HepG2 (cell line): ENCODE results near the gene MYL6B. TPM values are rescaled to one million over a fixed set of nuclear protein-coding genes. Genes with fewer than 3 reads are reported as not detected.

Source experiments
- BCL6 ChIP-seq: IDR thresholded peaks from 2 replicates; pipeline ENCODE4 v1.6.1; 2016; ENCODE audit warnings: missing genetic modification reagents, missing compliant biosample characterization
- BHLHE40 ChIP-seq: IDR thresholded peaks from 2 replicates; pipeline ENCODE4 v1.6.1; 2011; ENCODE audit warnings: low read length, improper control_type of control experiment
- ELF4 ChIP-seq: sonication (generic); formaldehyde crosslinking; IDR thresholded peaks from 2 replicates; pipeline ENCODE4 v1.5.0; 2020; ENCODE audit warnings: missing genetic modification reagents, mild to moderate bottlenecking, moderate library complexity, borderline replicate concordance
- HHEX ChIP-seq: IDR thresholded peaks from 2 replicates; pipeline ENCODE4 v1.6.1; 2016; ENCODE audit warnings: control low read depth
- NFE2 ChIP-seq: sonication (generic); formaldehyde crosslinking; IDR thresholded peaks from 2 replicates; pipeline ENCODE4 v1.4.0; 2020; ENCODE audit warnings: missing genetic modification reagents
- NR1H2 ChIP-seq: sonication (generic); formaldehyde crosslinking; IDR thresholded peaks from 2 replicates; pipeline ENCODE4 v1.8.1; 2022; ENCODE audit warnings: low read depth, missing genetic modification reagents, borderline replicate concordance
- NR2F2 ChIP-seq: IDR thresholded peaks from 2 replicates; pipeline ENCODE4 v1.6.1; 2012; ENCODE audit warnings: low read depth, inconsistent platforms, borderline replicate concordance
- SMARCC2 ChIP-seq: fragments of 450-650 bp; IDR thresholded peaks from 2 replicates; pipeline ENCODE4 v1.6.1; 2017; ENCODE audit warnings: antibody characterized with exemption, mild to moderate bottlenecking
- U2AF2 ChIP-seq: fragments of 200-400 bp; formaldehyde crosslinking; IDR thresholded peaks from 2 replicates; pipeline ENCODE4 v1.6.1; 2017; ENCODE audit warnings: low read depth, mild to moderate bottlenecking, low read length
- ZNF251 ChIP-seq: sonication (generic); formaldehyde crosslinking; IDR thresholded peaks from 2 replicates; pipeline ENCODE4 v1.9.0; 2021; ENCODE audit warnings: mild to moderate bottlenecking, missing genetic modification reagents
- ZNF891 ChIP-seq: sonication (generic); formaldehyde crosslinking; IDR thresholded peaks from 2 replicates; pipeline ENCODE4 v1.5.0; 2020; ENCODE audit warnings: mild to moderate bottlenecking, missing genetic modification reagents
- polyA plus RNA-seq, 8 experiments: library from polyadenylated mRNA; depleted of rRNA in 3 of 8; stranded (reverse) in 7 of 8; unstranded in 1 of 8; fragments of >200 nt; fragmentation: Illumina TruSeq in 4 of 8; extraction: Trizol in 4 of 8; gene quantifications; 2 replicates each; pipeline versions ENCODE4 v1.2.1 to v1.2.3, GENCODE V29; 2011 to 2016; ENCODE audit warnings: low read depth in 4 of 8, missing spikeins in 1 of 8, mixed read lengths in 1 of 8; ENCODE audit not compliant: insufficient read depth in 1 of 8
- total RNA-seq, 5 experiments: library from RNA; depleted of rRNA; stranded (reverse); fragments of >200 nt; fragmentation: Illumina TruSeq; extraction: Trizol; gene quantifications; 2 replicates each; pipeline ENCODE4 v1.2.3, GENCODE V29; 2016; ENCODE audit warnings: low read depth in 1 of 5
- TF ChIP-seq, protein P1 (sequence below): sonication (generic); formaldehyde crosslinking; IDR thresholded peaks from 2 replicates; pipeline ENCODE4 v1.4.0; 2020; ENCODE audit warnings: missing genetic modification reagents
- TF ChIP-seq, protein P2 (sequence below): sonication (generic); formaldehyde crosslinking; IDR thresholded peaks from 2 replicates; pipeline ENCODE4 v1.8.0; 2022; ENCODE audit warnings: missing genetic modification reagents, mild to moderate bottlenecking, moderate library complexity, borderline replicate concordance
- TF ChIP-seq, protein P3 (sequence below): sonication (generic); formaldehyde crosslinking; IDR thresholded peaks from 2 replicates; pipeline ENCODE4 v1.4.0; 2020; ENCODE audit warnings: mild to moderate bottlenecking, low read depth, missing genetic modification reagents
- TF ChIP-seq, protein P4 (sequence below): sonication (generic); formaldehyde crosslinking; IDR thresholded peaks from 2 replicates; pipeline ENCODE4 v1.4.0; 2020; ENCODE audit warnings: missing genetic modification reagents
- TF ChIP-seq, protein P5 (sequence below): IDR thresholded peaks from 2 replicates; pipeline ENCODE4 v1.6.1; 2016; ENCODE audit warnings: mild to moderate bottlenecking, missing biosample characterization, missing genetic modification reagents
- TF ChIP-seq, protein P6 (sequence below): sonication (generic); formaldehyde crosslinking; IDR thresholded peaks from 2 replicates; pipeline ENCODE4 v1.4.0; 2020; ENCODE audit warnings: mild to moderate bottlenecking, missing genetic modification reagents

MYL6B gene
- total and polyA plus RNA-seq, 2 of the 13 experiments (the other 11 are each of a cell fraction or from before 2014, with no cell fraction given), result 75.7 to 88.7 TPM

DNA sequence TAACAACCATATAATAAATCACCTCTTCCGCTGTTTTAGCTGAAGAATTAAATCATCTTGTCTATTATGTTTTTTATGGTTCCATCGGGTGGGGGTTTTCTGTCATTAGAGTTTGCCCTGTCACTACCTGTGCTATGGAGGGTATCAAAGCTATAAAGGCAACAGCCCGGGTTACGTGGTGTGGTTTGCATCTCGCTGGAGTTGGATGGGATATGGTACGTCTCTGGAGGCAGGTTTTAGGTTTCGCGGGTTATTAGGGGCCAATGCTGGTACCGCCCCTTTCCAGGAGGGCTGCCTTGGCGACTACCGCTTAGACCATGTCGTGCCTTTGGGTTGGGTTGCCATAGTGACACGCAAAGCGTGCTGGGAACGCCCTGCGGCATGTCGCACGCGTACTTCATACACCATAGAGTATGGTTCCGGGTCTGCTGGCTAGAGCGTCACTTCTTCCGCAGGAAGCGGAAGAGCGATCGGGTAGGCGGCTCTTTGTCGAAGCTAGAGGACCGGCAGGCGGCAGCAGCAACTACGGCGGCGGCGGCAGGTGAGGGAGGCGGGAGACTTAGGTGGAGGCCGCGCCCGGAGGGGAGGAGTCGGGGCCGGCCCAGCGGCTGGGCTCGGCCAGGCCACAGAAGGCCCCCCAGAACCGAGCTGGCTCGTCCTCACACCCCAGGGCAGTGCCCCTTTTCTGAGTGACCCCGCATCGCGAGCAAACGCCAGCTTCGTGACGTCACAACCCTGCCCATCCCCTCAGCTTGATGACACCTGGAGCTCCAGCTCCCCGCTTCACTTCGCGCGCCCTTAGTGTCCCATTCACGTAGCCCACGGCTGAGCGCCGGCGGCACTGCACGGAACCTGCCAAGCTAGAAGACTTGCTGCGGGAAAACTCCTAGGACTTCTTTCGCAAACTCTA lies 34.4 kb upstream of the MYL6B start, which contains the start of gene ZC3H10 (continued):
- TF ChIP-seq, protein P1, sequence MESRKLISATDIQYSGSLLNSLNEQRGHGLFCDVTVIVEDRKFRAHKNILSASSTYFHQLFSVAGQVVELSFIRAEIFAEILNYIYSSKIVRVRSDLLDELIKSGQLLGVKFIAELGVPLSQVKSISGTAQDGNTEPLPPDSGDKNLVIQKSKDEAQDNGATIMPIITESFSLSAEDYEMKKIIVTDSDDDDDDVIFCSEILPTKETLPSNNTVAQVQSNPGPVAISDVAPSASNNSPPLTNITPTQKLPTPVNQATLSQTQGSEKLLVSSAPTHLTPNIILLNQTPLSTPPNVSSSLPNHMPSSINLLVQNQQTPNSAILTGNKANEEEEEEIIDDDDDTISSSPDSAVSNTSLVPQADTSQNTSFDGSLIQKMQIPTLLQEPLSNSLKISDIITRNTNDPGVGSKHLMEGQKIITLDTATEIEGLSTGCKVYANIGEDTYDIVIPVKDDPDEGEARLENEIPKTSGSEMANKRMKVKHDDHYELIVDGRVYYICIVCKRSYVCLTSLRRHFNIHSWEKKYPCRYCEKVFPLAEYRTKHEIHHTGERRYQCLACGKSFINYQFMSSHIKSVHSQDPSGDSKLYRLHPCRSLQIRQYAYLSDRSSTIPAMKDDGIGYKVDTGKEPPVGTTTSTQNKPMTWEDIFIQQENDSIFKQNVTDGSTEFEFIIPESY, result peak; percentile 49; the same call in 1 of the 2 replicates
- TF ChIP-seq, protein P2, sequence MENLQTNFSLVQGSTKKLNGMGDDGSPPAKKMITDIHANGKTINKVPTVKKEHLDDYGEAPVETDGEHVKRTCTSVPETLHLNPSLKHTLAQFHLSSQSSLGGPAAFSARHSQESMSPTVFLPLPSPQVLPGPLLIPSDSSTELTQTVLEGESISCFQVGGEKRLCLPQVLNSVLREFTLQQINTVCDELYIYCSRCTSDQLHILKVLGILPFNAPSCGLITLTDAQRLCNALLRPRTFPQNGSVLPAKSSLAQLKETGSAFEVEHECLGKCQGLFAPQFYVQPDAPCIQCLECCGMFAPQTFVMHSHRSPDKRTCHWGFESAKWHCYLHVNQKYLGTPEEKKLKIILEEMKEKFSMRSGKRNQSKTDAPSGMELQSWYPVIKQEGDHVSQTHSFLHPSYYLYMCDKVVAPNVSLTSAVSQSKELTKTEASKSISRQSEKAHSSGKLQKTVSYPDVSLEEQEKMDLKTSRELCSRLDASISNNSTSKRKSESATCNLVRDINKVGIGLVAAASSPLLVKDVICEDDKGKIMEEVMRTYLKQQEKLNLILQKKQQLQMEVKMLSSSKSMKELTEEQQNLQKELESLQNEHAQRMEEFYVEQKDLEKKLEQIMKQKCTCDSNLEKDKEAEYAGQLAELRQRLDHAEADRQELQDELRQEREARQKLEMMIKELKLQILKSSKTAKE (CRISPR knock-in tag), result 0 out of 2 replicates have a peak, but pooled peaks have one; percentile 44
- TF ChIP-seq U2AF2 (0 out of 2 replicates have a peak, but pooled peaks have one; percentile 69), SMARCC2 (no peak), ZNF891 (CRISPR knock-in tag) (peak; percentile 88), ELF4 (CRISPR knock-in tag) (peak; percentile 92), BHLHE40 (peak; percentile 89), NFE2 (CRISPR knock-in tag) (no peak), HHEX (CRISPR knock-in tag) (0 out of 2 replicates have a peak, but pooled peaks have one; percentile 30), NR2F2 (peak; percentile 65; the same call in 1 of the 2 replicates), NR1H2 (CRISPR knock-in tag) (peak; percentile 58; the same call in 1 of the 2 replicates), ZNF251 (CRISPR knock-in tag) (no peak), BCL6 (no peak)
- TF ChIP-seq, protein P3, sequence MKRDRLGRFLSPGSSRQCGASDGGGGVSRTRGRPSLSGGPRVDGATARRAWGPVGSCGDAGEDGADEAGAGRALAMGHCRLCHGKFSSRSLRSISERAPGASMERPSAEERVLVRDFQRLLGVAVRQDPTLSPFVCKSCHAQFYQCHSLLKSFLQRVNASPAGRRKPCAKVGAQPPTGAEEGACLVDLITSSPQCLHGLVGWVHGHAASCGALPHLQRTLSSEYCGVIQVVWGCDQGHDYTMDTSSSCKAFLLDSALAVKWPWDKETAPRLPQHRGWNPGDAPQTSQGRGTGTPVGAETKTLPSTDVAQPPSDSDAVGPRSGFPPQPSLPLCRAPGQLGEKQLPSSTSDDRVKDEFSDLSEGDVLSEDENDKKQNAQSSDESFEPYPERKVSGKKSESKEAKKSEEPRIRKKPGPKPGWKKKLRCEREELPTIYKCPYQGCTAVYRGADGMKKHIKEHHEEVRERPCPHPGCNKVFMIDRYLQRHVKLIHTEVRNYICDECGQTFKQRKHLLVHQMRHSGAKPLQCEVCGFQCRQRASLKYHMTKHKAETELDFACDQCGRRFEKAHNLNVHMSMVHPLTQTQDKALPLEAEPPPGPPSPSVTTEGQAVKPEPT (CRISPR knock-in tag), result 0 out of 2 replicates have a peak, but pooled peaks have one; percentile 73
- TF ChIP-seq, protein P4, sequence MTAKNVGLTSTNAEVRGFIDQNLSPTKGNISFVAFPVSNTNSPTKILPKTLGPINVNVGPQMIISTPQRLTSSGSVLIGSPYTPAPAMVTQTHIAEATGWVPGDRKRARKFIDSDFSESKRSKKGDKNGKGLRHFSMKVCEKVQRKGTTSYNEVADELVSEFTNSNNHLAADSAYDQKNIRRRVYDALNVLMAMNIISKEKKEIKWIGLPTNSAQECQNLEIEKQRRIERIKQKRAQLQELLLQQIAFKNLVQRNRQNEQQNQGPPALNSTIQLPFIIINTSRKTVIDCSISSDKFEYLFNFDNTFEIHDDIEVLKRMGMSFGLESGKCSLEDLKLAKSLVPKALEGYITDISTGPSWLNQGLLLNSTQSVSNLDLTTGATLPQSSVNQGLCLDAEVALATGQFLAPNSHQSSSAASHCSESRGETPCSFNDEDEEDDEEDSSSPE (CRISPR knock-in tag), result peak; percentile 90
- TF ChIP-seq, protein P5, sequence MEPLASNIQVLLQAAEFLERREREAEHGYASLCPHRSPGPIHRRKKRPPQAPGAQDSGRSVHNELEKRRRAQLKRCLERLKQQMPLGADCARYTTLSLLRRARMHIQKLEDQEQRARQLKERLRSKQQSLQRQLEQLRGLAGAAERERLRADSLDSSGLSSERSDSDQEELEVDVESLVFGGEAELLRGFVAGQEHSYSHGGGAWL (CRISPR knock-in tag), result peak; percentile 45; the same call in 1 of the 2 replicates
- TF ChIP-seq, protein P6, sequence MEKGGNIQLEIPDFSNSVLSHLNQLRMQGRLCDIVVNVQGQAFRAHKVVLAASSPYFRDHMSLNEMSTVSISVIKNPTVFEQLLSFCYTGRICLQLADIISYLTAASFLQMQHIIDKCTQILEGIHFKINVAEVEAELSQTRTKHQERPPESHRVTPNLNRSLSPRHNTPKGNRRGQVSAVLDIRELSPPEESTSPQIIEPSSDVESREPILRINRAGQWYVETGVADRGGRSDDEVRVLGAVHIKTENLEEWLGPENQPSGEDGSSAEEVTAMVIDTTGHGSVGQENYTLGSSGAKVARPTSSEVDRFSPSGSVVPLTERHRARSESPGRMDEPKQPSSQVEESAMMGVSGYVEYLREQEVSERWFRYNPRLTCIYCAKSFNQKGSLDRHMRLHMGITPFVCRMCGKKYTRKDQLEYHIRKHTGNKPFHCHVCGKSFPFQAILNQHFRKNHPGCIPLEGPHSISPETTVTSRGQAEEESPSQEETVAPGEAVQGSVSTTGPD (CRISPR knock-in tag), result no peak
